ENCODE results near the gene GPR161.

DNA sequence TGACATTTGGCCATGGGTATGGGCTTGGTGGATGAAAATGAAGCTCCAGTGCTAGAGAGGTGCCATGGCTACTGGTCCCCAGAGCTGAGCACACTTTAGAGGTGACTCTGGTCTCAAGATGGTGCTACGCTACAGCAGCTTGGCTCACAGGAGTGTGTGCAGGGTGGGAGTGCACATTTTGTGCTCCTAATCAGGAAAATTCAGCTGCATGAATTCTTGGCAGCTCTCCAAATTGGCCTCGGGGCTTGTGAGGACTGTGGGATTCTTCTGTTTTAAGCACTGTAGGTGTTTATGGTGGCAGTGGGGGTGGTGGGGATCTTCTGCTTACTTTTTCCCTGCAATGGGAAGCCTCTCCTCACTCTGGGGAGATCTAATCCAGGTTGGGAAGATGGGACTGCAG is 24.7 kb upstream of the GPR161 start:
- TF ChIP-seq, protein P1, sequence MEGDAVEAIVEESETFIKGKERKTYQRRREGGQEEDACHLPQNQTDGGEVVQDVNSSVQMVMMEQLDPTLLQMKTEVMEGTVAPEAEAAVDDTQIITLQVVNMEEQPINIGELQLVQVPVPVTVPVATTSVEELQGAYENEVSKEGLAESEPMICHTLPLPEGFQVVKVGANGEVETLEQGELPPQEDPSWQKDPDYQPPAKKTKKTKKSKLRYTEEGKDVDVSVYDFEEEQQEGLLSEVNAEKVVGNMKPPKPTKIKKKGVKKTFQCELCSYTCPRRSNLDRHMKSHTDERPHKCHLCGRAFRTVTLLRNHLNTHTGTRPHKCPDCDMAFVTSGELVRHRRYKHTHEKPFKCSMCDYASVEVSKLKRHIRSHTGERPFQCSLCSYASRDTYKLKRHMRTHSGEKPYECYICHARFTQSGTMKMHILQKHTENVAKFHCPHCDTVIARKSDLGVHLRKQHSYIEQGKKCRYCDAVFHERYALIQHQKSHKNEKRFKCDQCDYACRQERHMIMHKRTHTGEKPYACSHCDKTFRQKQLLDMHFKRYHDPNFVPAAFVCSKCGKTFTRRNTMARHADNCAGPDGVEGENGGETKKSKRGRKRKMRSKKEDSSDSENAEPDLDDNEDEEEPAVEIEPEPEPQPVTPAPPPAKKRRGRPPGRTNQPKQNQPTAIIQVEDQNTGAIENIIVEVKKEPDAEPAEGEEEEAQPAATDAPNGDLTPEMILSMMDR (conservative IDR thresholded peaks at IDR 0.05; ENCODE audit: low read length), result no peak
- no peak for TF ChIP-seq EZH2phosphoT487 (IDR thresholded peaks at IDR 0.05; ENCODE audit: borderline replicate concordance)
